Sigmoid colon (tissue), 4 donors: ENCODE data around the gene ADD3.

Experiments used
- EP300 ChIP-seq, 4 donors: sonication (generic); formaldehyde crosslinking; IDR thresholded peaks; one replicate each; pipeline ENCODE4 v1.6.1; 2017; ENCODE audit warnings: antibody characterized with exemption in 4 of 4
- POLR2A ChIP-seq, 2 donors: fragments of 450-650 bp; IDR thresholded peaks; one replicate each; pipeline ENCODE4 v1.6.1; 2016; ENCODE audit warnings: antibody characterized with exemption in 2 of 2, mild to moderate bottlenecking in 2 of 2, moderate library complexity in 2 of 2
- POLR2AphosphoS5 ChIP-seq, 4 donors: sonication (generic); formaldehyde crosslinking; IDR thresholded peaks; one replicate each; pipeline ENCODE4 v1.6.1; 2017; ENCODE audit warnings: antibody characterized with exemption in 4 of 4
- TF ChIP-seq, protein P1 (sequence below), 4 experiments: fragments of 450-650 bp in 3 of 4; fragments of 200-600 bp in 1 of 4; IDR thresholded peaks; one replicate each; pipeline ENCODE4 v1.5.1; 2016 to 2019; ENCODE audit warnings: antibody characterized with exemption in 4 of 4, mild to moderate bottlenecking in 3 of 4, moderate library complexity in 2 of 4

- TF ChIP-seq EP300 (IDR thresholded peaks at IDR 0.05) (no peak), POLR2A (IDR thresholded peaks at IDR 0.05) (no peak), POLR2AphosphoS5 (IDR thresholded peaks at IDR 0.05) (no peak)
- TF ChIP-seq, protein P1, sequence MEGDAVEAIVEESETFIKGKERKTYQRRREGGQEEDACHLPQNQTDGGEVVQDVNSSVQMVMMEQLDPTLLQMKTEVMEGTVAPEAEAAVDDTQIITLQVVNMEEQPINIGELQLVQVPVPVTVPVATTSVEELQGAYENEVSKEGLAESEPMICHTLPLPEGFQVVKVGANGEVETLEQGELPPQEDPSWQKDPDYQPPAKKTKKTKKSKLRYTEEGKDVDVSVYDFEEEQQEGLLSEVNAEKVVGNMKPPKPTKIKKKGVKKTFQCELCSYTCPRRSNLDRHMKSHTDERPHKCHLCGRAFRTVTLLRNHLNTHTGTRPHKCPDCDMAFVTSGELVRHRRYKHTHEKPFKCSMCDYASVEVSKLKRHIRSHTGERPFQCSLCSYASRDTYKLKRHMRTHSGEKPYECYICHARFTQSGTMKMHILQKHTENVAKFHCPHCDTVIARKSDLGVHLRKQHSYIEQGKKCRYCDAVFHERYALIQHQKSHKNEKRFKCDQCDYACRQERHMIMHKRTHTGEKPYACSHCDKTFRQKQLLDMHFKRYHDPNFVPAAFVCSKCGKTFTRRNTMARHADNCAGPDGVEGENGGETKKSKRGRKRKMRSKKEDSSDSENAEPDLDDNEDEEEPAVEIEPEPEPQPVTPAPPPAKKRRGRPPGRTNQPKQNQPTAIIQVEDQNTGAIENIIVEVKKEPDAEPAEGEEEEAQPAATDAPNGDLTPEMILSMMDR (IDR thresholded peaks at IDR 0.05): no peak
Measured at GRCh38 chr10:110142965-110143364, 135.2 kb downstream of the ADD3 start.
